Panc1 (cell line): ENCODE measurements around the gene N4BP3. TPM values are rescaled to one million over a fixed set of nuclear protein-coding genes. Genes with fewer than 3 reads are reported as not detected.

ENCODE experiments used
- ATAC-seq: fragments of 200-7000 bp; cut with Tn5 transposase; 2 replicates; pipeline ENCODE4 v1.9.1; 2020; ENCODE audit warnings: mild to moderate bottlenecking, moderate library complexity
- BruUV-seq: library from RNA; stranded (reverse); fragments of 400-500 nt; replicated peaks from 2 replicates; lab custom pipeline; 2021; lab: Mats Ljungman, UMichigan
- CTCF ChIA-PET: fragments of 300-600 bp; sonication (Branson Sonifier 250); formaldehyde crosslinking; loops from one replicate; lab custom pipeline; 2022; ENCODE audit warnings: antibody characterized with exemption; lab: Charles Lee
- POLR2A ChIA-PET: fragments of 300-600 bp; sonication (Branson Sonifier 250); formaldehyde crosslinking; loops from one replicate; lab custom pipeline; 2022; ENCODE audit warnings: antibody characterized with exemption; lab: Charles Lee
- DNase-seq: peaks from one replicate; pipeline ENCODE4 v3.0.0-alpha.2; 2010; ENCODE audit warnings: low read depth, low spot score
- H3K27ac ChIP-seq: 2 replicates; pipeline ENCODE4 v1.5.1; 2011; ENCODE audit warnings: mild to moderate bottlenecking, low read length, inconsistent platforms
- H3K27me3 ChIP-seq: fragments of 200-500 bp; sonication (Bioruptor generic); 2 replicates; pipeline ENCODE4 v1.6.0; 2014; ENCODE audit warnings: low read length, inconsistent platforms; ENCODE audit not compliant: control insufficient read depth, insufficient read depth
- H3K36me3 ChIP-seq: fragments of 200-500 bp; sonication (Bioruptor generic); 2 replicates; pipeline ENCODE4 v1.5.1; 2014; ENCODE audit warnings: inconsistent platforms, mild to moderate bottlenecking, low read length, moderate library complexity; ENCODE audit not compliant: control insufficient read depth, insufficient read depth
- H3K4me1 ChIP-seq: 2 replicates; pipeline ENCODE4 v1.5.1; 2011; ENCODE audit warnings: inconsistent platforms, mild to moderate bottlenecking, low read length, moderate library complexity; ENCODE audit not compliant: control insufficient read depth, insufficient read depth
- H3K4me3 ChIP-seq, 2 experiments: 2 replicates each; pipeline ENCODE4 v1.5.1; 2011 to 2012; ENCODE audit warnings: low read depth in 2 of 2, low read length in 2 of 2, mild to moderate bottlenecking in 2 of 2, inconsistent platforms in 1 of 2, moderate library complexity in 1 of 2
- H3K9me3 ChIP-seq: fragments of 200-500 bp; sonication (Bioruptor generic); 2 replicates; pipeline ENCODE4 v1.5.1; 2014; ENCODE audit warnings: low read depth, mild to moderate bottlenecking, inconsistent platforms, low read length, moderate library complexity; ENCODE audit not compliant: control insufficient read depth, insufficient read depth
- CTCF ChIP-seq: fragments of 450-650 bp; IDR thresholded peaks from 2 replicates; pipeline ENCODE4 v1.5.1; 2017; ENCODE audit warnings: mild to moderate bottlenecking
- POLR2AphosphoS5 ChIP-seq: IDR thresholded peaks from 2 replicates; pipeline ENCODE4 v1.6.1; 2012; ENCODE audit warnings: mild to moderate bottlenecking, low read depth, low read length, moderate library complexity
- REST ChIP-seq, 2 experiments: IDR thresholded peaks; 2 replicates each; pipeline ENCODE4 v1.6.1; 2011 to 2012; ENCODE audit warnings: low read depth in 2 of 2, control low read depth in 1 of 2, low read length in 1 of 2, mild to moderate bottlenecking in 1 of 2, moderate library complexity in 1 of 2; ENCODE audit not compliant: insufficient read depth in 1 of 2
- SIN3A ChIP-seq: IDR thresholded peaks from 2 replicates; pipeline ENCODE4 v1.6.1; 2012; ENCODE audit warnings: low read depth, mild to moderate bottlenecking, low read length, moderate library complexity, borderline replicate concordance; ENCODE audit not compliant: insufficient read depth
- TCF7L2 ChIP-seq: IDR thresholded peaks from 2 replicates; pipeline ENCODE4 v1.6.1; 2011; ENCODE audit warnings: mild to moderate bottlenecking, low read depth, low read length, inconsistent platforms
- in situ Hi-C: cut with HindIII; loops from 2 replicates; pipeline ENCODE4 v1.10.0; 2016; ENCODE audit warnings: low sequenced_read_pairs, low pct_unique_long_range_greater_than_20kb
- intact Hi-C: fragments of 100-400 bp; cut with micrococcal nuclease; formaldehyde crosslinking; loops from one replicate; pipeline ENCODE4 v1.10.0; 2022; ENCODE audit not compliant: unreplicated experiment
- total RNA-seq: library from RNA; stranded (reverse); gene quantifications from one replicate; pipeline ENCODE4 v1.2.1, GENCODE V29; 2021; ENCODE audit not compliant: unreplicated experiment

Gene N4BP3
- total RNA-seq, 1 experiment from 2014 or later, result 2.3 TPM

- in situ Hi-C loops, result no loop called here
- Histone ChIP-seq H3K36me3 (no peaks in the 10 kb centered on the region), H3K4me3 (no peak overlapping the region), H3K9me3 (no peaks in the 10 kb centered on the region), H3K27me3 (no peaks in the 10 kb centered on the region), H3K4me1 (no peaks in the 10 kb centered on the region), H3K27ac (no peak overlapping the region)
- ChIA-PET CTCF (no interaction called here), POLR2A (no interaction called here)
- intact Hi-C loops, result no loop called here
- no TSS peak for BruUV-seq
- DNase-seq, result no peak
- TF ChIP-seq REST (IDR thresholded peaks at IDR 0.05; ENCODE audit: insufficient read depth in 1 of 2, low read depth in 2 of 2, low read length in 1 of 2), result no peak
- no peak for TF ChIP-seq TCF7L2
- no peak for TF ChIP-seq SIN3A
- no peak for TF ChIP-seq CTCF
- no peak for TF ChIP-seq POLR2AphosphoS5
- no peak for ATAC-seq
Observed at GRCh38 chr5:178165581-178165980, 52.2 kb downstream of the N4BP3 start.

- Histone ChIP-seq H3K9me3 (no peaks in the 10 kb centered on the region), H3K27ac (no peak overlapping the region), H3K27me3 (no peaks in the 10 kb centered on the region), H3K36me3 (no peaks in the 10 kb centered on the region), H3K4me3 (no peak overlapping the region), H3K4me1 (no peaks in the 10 kb centered on the region)
- TF ChIP-seq TCF7L2 (no peak), CTCF (no peak), REST (IDR thresholded peaks at IDR 0.05; ENCODE audit: insufficient read depth in 1 of 2, low read depth in 2 of 2, low read length in 1 of 2) (no peak), POLR2AphosphoS5 (no peak), SIN3A (no peak)
- BruUV-seq, result no TSS peak
- in situ Hi-C loops (no loop called here), intact Hi-C loops (no loop called here)
- CTCF ChIA-PET, result no interaction called here
- no peak for ATAC-seq
- DNase-seq, result no peak
- POLR2A ChIA-PET, result no interaction called here
Observed at GRCh38 chr5:178170455-178170854, 57.1 kb downstream of the N4BP3 start.
